PC-3 (cell line): ENCODE results near the gene KRTAP9-8. TPM values are rescaled to one million over a fixed set of nuclear protein-coding genes. Genes with fewer than 3 reads are reported as not detected.
"Not testable (repeated sequence)": the region's sequence is repeated elsewhere in the genome, so short reads cannot be mapped to it uniquely, and the experiment has no call there.

Experiments
- ATAC-seq: fragments of 200-7000 bp; cut with Tn5 transposase; 2 replicates; pipeline ENCODE4 v1.9.1; 2020; ENCODE audit warnings: mild to moderate bottlenecking, moderate library complexity
- BruUV-seq: library from RNA; stranded (reverse); fragments of 400-500 nt; replicated peaks from 2 replicates; lab custom pipeline; 2021; lab: Mats Ljungman, UMichigan
- CTCF ChIA-PET: fragments of 300-600 bp; sonication (Branson Sonifier 250); formaldehyde crosslinking; loops from one replicate; lab custom pipeline; 2022; ENCODE audit warnings: antibody characterized with exemption; lab: Charles Lee
- POLR2A ChIA-PET: fragments of 300-600 bp; sonication (Branson Sonifier 250); formaldehyde crosslinking; loops from one replicate; lab custom pipeline; 2022; ENCODE audit warnings: antibody characterized with exemption; ENCODE audit not compliant: unreplicated experiment; lab: Charles Lee
- DNase-seq: peaks from one replicate; pipeline ENCODE4 v3.0.0-alpha.2; 2015
- H2AFZ ChIP-seq: fragments of 300-600 bp; sonication (generic); 2 replicates; pipeline ENCODE4 v1.6.0; 2016; ENCODE audit warnings: antibody characterized with exemption, low read length
- H3F3A ChIP-seq: fragments of 300-600 bp; sonication (generic); one replicate; pipeline ENCODE4 v1.6.0; 2017; ENCODE audit warnings: antibody characterized with exemption, low read length, control low read depth, mild to moderate bottlenecking; ENCODE audit not compliant: unreplicated experiment
- H3K27ac ChIP-seq: fragments of 300-600 bp; sonication (generic); 2 replicates; pipeline ENCODE4 v1.5.1; 2016; ENCODE audit warnings: mild to moderate bottlenecking, low read length
- H3K27me3 ChIP-seq: fragments of 300-600 bp; sonication (generic); 2 replicates; pipeline ENCODE4 v1.6.1; 2016; ENCODE audit warnings: low read length, mixed read lengths
- H3K36me3 ChIP-seq: fragments of 300-600 bp; sonication (generic); 2 replicates; pipeline ENCODE4 v1.6.1; 2016; ENCODE audit warnings: low read depth, mixed run types, low read length, mixed read lengths
- H3K4me1 ChIP-seq: fragments of 300-600 bp; sonication (generic); 2 replicates; pipeline ENCODE4 v1.5.1; 2016; ENCODE audit warnings: low read length; ENCODE audit not compliant: insufficient read depth
- H3K4me2 ChIP-seq: fragments of 300-600 bp; sonication (generic); 2 replicates; pipeline ENCODE4 v1.6.0; 2016; ENCODE audit warnings: low read length
- H3K4me3 ChIP-seq: fragments of 300-600 bp; sonication (generic); 2 replicates; pipeline ENCODE4 v1.5.1; 2016; ENCODE audit warnings: mild to moderate bottlenecking, low read length, mixed read lengths
- H3K79me2 ChIP-seq: fragments of 300-600 bp; sonication (generic); 2 replicates; pipeline ENCODE4 v1.6.1; 2017; ENCODE audit warnings: low read length, mixed read lengths
- H3K9ac ChIP-seq: fragments of 300-600 bp; sonication (generic); 2 replicates; pipeline ENCODE4 v1.6.0; 2016; ENCODE audit warnings: mild to moderate bottlenecking, low read length
- H3K9me2 ChIP-seq: fragments of 300-600 bp; sonication (generic); replicated peaks from 2 replicates; pipeline ENCODE4 v1.6.1; 2016; ENCODE audit warnings: mixed run types, low read length, mixed read lengths
- H3K9me3 ChIP-seq: fragments of 300-600 bp; sonication (generic); 2 replicates; pipeline ENCODE4 v1.6.1; 2016; ENCODE audit warnings: low read length, mixed read lengths
- H4K20me1 ChIP-seq: fragments of 300-600 bp; sonication (generic); 2 replicates; pipeline ENCODE4 v1.6.1; 2016; ENCODE audit warnings: low read length, mixed read lengths
- EZH2 ChIP-seq: fragments of 300-600 bp; sonication (generic); IDR thresholded peaks from one replicate; pipeline ENCODE4 v1.6.1; 2017; ENCODE audit warnings: antibody characterized with exemption, mild to moderate bottlenecking, low read length; ENCODE audit not compliant: unreplicated experiment
- EZH2phosphoT487 ChIP-seq: fragments of 300-600 bp; sonication (generic); IDR thresholded peaks from 2 replicates; pipeline ENCODE4 v1.6.1; 2018; ENCODE audit warnings: mild to moderate bottlenecking, antibody characterized with exemption, low read length, borderline replicate concordance
- intact Hi-C: fragments of 100-400 bp; cut with micrococcal nuclease; formaldehyde crosslinking; loops from 2 replicates; pipeline ENCODE4 v1.9.0; 2023
- total RNA-seq: library from RNA; depleted of rRNA; stranded (reverse); fragments of >200 nt; gene quantifications from 2 replicates; pipeline ENCODE4 v1.2.3, GENCODE V29; 2014
- TF ChIP-seq, protein P1 (sequence below): fragments of 300-600 bp; sonication (generic); conservative IDR thresholded peaks from 2 replicates; pipeline ENCODE4 v1.5.1; 2017; ENCODE audit warnings: antibody characterized with exemption, low read depth, mild to moderate bottlenecking, low read length

Gene KRTAP9-8
- total RNA-seq, 1 experiment from 2014 or later: not detected

DNA sequence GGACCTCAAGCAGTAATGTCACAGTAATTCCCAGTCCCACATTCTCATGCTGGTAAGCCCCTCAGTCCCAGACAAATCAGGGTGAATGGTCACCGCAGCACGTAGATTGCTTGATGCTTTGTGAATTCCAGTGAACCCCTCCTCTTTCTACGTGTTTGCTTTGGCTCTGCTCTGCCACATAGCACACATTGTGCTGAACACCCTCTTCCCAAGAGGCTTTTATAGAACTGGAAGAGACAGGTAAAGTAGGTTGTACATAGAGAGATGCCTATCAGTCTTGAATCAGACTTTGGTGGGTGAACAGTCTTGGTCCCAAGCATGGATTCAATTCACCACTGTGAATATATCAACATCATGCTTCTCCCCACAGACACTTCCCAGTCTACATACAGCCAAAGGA is 26.8 kb downstream of the KRTAP9-8 start:
- Histone ChIP-seq H3K79me2 (no peaks in the 10 kb centered on the region), H3K27ac (no peak overlapping the region), H3K27me3 (no peaks in the 10 kb centered on the region), H3K9ac (no peak overlapping the region), H3K4me1 (no peaks in the 10 kb centered on the region), H4K20me1 (no peaks in the 10 kb centered on the region), H3K9me3 (no peaks in the 10 kb centered on the region), H2AFZ (no peak overlapping the region), H3K36me3 (no peaks in the 10 kb centered on the region), H3K4me3 (no peak overlapping the region), H3F3A (no peaks in the 10 kb centered on the region), H3K9me2 (no peaks in the 10 kb centered on the region), H3K4me2 (no peak overlapping the region)
- ChIA-PET POLR2A (no interaction called here), CTCF (no interaction called here)
- no peak for TF ChIP-seq EZH2
- TF ChIP-seq, protein P1, sequence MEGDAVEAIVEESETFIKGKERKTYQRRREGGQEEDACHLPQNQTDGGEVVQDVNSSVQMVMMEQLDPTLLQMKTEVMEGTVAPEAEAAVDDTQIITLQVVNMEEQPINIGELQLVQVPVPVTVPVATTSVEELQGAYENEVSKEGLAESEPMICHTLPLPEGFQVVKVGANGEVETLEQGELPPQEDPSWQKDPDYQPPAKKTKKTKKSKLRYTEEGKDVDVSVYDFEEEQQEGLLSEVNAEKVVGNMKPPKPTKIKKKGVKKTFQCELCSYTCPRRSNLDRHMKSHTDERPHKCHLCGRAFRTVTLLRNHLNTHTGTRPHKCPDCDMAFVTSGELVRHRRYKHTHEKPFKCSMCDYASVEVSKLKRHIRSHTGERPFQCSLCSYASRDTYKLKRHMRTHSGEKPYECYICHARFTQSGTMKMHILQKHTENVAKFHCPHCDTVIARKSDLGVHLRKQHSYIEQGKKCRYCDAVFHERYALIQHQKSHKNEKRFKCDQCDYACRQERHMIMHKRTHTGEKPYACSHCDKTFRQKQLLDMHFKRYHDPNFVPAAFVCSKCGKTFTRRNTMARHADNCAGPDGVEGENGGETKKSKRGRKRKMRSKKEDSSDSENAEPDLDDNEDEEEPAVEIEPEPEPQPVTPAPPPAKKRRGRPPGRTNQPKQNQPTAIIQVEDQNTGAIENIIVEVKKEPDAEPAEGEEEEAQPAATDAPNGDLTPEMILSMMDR: no peak
- no peak for TF ChIP-seq EZH2phosphoT487
- DNase-seq (no peak), ATAC-seq (no peak)
- BruUV-seq: no TSS peak
- intact Hi-C loops: no loop called here

DNA sequence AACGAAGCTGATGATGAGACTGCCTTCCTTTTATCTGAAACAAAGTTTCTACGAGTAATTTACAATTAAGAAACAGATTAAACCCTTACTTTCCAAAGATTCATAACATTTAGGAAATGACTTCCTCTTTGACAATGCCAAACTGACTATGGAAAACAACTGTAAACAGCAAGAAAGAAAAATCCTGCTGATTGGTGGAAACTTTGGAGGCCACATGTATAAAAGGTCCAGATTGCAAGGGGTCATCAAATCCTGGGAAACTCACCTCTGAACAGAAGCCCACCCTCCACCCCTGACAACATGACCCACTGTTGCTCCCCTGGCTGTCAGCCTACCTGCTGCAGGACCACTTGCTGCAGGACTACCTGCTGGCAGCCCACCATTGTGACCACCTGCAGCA is 27.3 kb downstream of the KRTAP9-8 start, which contains the start of gene KRTAP9-6:
Gene KRTAP9-6 (plus strand): TSS at position 301 of the 400 bp plus-strand sequence. CDS start 0 bp downstream, at position 301.
- H2AFZ ChIP-seq: no peak within 1 kb of the TSS
- DNase-seq (no peak), ATAC-seq (no peak)
- no peak within 1 kb of the TSS for H3K27ac ChIP-seq
- no TSS peak for BruUV-seq
- H4K20me1 ChIP-seq: no peaks in the 10 kb centered on the region
- ChIA-PET POLR2A (no interaction called here), CTCF (no interaction called here)
- H3K4me3 ChIP-seq: no peak within 1 kb of the TSS
- no peak within 1 kb of the TSS for H3K4me2 ChIP-seq
- TF ChIP-seq EZH2: no peak
- TF ChIP-seq EZH2phosphoT487: no peak
- TF ChIP-seq, protein P1: no peak
- H3K27me3 ChIP-seq: no peaks in the 10 kb centered on the region
- no peak within 1 kb of the TSS for H3K9ac ChIP-seq
- intact Hi-C loops: no loop called here
- H3K4me1 ChIP-seq: no peaks in the 10 kb centered on the region
- no peaks in the 10 kb centered on the region for H3K36me3 ChIP-seq
- H3K9me3 ChIP-seq: no peaks in the 10 kb centered on the region
- no peaks in the 10 kb centered on the region for H3K9me2 ChIP-seq
- no peaks in the 10 kb centered on the region for H3F3A ChIP-seq
- H3K79me2 ChIP-seq: no peaks in the 10 kb centered on the region

DNA sequence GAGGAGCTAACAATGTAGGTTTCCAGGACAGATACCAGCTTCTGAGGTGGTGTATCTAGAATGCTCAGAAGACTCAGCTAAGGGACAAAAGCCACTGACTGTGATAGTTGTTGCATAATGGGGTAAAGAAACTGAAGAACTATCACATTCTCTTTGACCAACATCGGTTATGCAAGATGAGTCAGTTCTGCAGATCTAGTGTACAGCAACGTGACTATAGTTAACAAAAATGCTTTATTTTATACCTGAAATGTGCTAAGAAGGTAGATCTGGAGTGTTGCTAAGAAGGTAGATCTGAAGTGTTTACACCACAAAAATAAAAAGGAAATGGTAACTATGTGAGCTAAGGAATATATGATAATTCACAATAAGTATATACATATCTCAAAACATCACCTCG is 29.9 kb downstream of the KRTAP9-8 start:
- Histone ChIP-seq H4K20me1 (no peaks in the 10 kb centered on the region), H3K9me3 (no peaks in the 10 kb centered on the region), H3K4me3 (no peak overlapping the region), H3K4me2 (no peak overlapping the region), H3K9me2 (no peaks in the 10 kb centered on the region), H3K27me3 (no peaks in the 10 kb centered on the region), H3K9ac (no peak overlapping the region), H3K79me2 (no peaks in the 10 kb centered on the region), H3K27ac (no peak overlapping the region), H3K4me1 (no peaks in the 10 kb centered on the region), H2AFZ (no peak overlapping the region), H3K36me3 (no peaks in the 10 kb centered on the region), H3F3A (no peaks in the 10 kb centered on the region)
- TF ChIP-seq, protein P1: no peak
- TF ChIP-seq EZH2phosphoT487: no peak
- no peak for TF ChIP-seq EZH2
- POLR2A ChIA-PET: no interaction called here
- ATAC-seq: no peak
- no peak for DNase-seq
- CTCF ChIA-PET: no interaction called here
- BruUV-seq: no TSS peak
- intact Hi-C loops: no loop called here

DNA sequence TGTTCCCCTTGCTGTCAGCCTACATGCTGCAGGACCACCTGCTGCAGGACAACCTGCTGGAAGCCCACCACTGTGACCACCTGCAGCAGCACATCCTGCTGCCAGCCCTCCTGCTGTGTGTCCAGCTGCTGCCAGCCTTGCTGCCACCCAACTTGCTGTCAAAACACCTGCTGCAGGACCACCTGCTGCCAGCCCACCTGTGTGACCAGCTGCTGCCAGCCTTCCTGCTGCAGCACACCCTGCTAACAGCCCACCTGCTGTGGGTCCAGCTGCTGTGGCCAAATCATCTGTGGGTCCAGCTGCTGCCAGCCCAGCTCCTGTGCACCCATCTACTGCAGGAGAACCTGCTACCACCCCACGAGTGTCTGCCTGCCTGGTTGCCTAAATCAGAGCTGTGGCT is 33.5 kb downstream of the KRTAP9-8 start:
- H3K4me3 ChIP-seq, H3K27ac ChIP-seq, CTCF ChIA-PET, POLR2A ChIA-PET, ATAC-seq, H4K20me1 ChIP-seq, H3K9me3 ChIP-seq, H3K9ac ChIP-seq, H3K27me3 ChIP-seq, intact Hi-C loops, H3K4me2 ChIP-seq, H2AFZ ChIP-seq, H3K36me3 ChIP-seq, BruUV-seq, H3K4me1 ChIP-seq, DNase-seq, H3K79me2 ChIP-seq, H3F3A ChIP-seq, H3K9me2 ChIP-seq: not testable (repeated sequence)
